Endothelial cell (in vitro differentiated cells): ENCODE data around the gene TRPM5. TPM values are rescaled to one million over a fixed set of nuclear protein-coding genes. Genes with fewer than 3 reads are reported as not detected.

Experiments
- DNase-seq: peaks from one replicate; pipeline ENCODE4 v3.0.0; 2021; ENCODE audit warnings: low spot score
- H3K27ac Mint-ChIP-seq: one replicate; pipeline ENCODE4 v1.8.0; 2021; ENCODE audit warnings: mixed read lengths, inconsistent platforms; ENCODE audit not compliant: unreplicated experiment
- H3K27me3 Mint-ChIP-seq: one replicate; pipeline ENCODE4 v1.8.0; 2021; ENCODE audit warnings: mild to moderate bottlenecking, moderate library complexity, mixed read lengths, inconsistent platforms; ENCODE audit not compliant: unreplicated experiment
- H3K36me3 Mint-ChIP-seq: one replicate; pipeline ENCODE4 v1.8.0; 2021; ENCODE audit warnings: mild to moderate bottlenecking, low read depth, mixed read lengths, inconsistent platforms; ENCODE audit not compliant: unreplicated experiment
- H3K4me1 Mint-ChIP-seq: one replicate; pipeline ENCODE4 v1.8.0; 2021; ENCODE audit warnings: mild to moderate bottlenecking, mixed read lengths, inconsistent platforms; ENCODE audit not compliant: unreplicated experiment
- H3K4me3 Mint-ChIP-seq: one replicate; pipeline ENCODE4 v1.8.0; 2021; ENCODE audit warnings: mild to moderate bottlenecking, mixed read lengths, inconsistent platforms; ENCODE audit not compliant: unreplicated experiment
- H3K9me3 Mint-ChIP-seq: one replicate; pipeline ENCODE4 v1.8.0; 2021; ENCODE audit warnings: mixed read lengths, inconsistent platforms; ENCODE audit not compliant: unreplicated experiment
- CTCF ChIP-seq: fragments of 200-600 bp; sonication (generic); IDR thresholded peaks from one replicate; pipeline ENCODE4 v1.5.0; 2021; ENCODE audit warnings: antibody characterized with exemption; ENCODE audit not compliant: unreplicated experiment
- total RNA-seq: library from RNA; stranded (reverse); fragmentation: NEBNext Ultra II Directional; extraction: Animal tissue kit (Norgen Biotek cat#: 25700); gene quantifications from one replicate; pipeline ENCODE4 v1.2.1, GENCODE V29; 2021; ENCODE audit not compliant: unreplicated experiment

TRPM5 gene
- total RNA-seq, 1 donor from 2014 or later = 0.38 TPM

GRCh38 chr11:2462986-2463765 lies 18.9 kb upstream of the TRPM5 start:
- Mint-ChIP-seq H3K4me3 (no peak overlapping the region), H3K36me3 (no peaks in the 10 kb centered on the region), H3K4me1 (no peaks in the 10 kb centered on the region), H3K27ac (no peak overlapping the region), H3K9me3 (no peaks in the 10 kb centered on the region), H3K27me3 (peaks cover 9% of the 10 kb centered on the region)
- no peak for DNase-seq
- TF ChIP-seq CTCF = no peak

GRCh38 chr11:2462543-2462985 lies 18.2 kb upstream of the TRPM5 start:
- Mint-ChIP-seq H3K9me3 (no peaks in the 10 kb centered on the region), H3K36me3 (no peaks in the 10 kb centered on the region), H3K4me1 (no peaks in the 10 kb centered on the region), H3K27ac (no peak overlapping the region), H3K27me3 (peaks cover 9% of the 10 kb centered on the region), H3K4me3 (no peak overlapping the region)
- no peak for DNase-seq
- no peak for TF ChIP-seq CTCF

GRCh38 chr11:2461956-2462542 lies 17.7 kb upstream of the TRPM5 start:
- Mint-ChIP-seq H3K9me3 (no peaks in the 10 kb centered on the region), H3K27ac (no peak overlapping the region), H3K4me3 (no peak overlapping the region), H3K36me3 (no peaks in the 10 kb centered on the region), H3K4me1 (no peaks in the 10 kb centered on the region), H3K27me3 (peaks cover 9% of the 10 kb centered on the region)
- no peak for DNase-seq
- no peak for TF ChIP-seq CTCF

- H3K4me1 Mint-ChIP-seq = no peaks in the 10 kb centered on the region
Measured at GRCh38 chr11:2461253-2461955, 17.1 kb upstream of the TRPM5 start.

More at GRCh38 chr11:2461253-2461955, 17.1 kb upstream of the TRPM5 start:
- no peak for DNase-seq
- no peak for TF ChIP-seq CTCF
- Mint-ChIP-seq H3K27me3 (peaks cover 9% of the 10 kb centered on the region), H3K4me3 (no peak overlapping the region), H3K27ac (no peak overlapping the region), H3K36me3 (no peaks in the 10 kb centered on the region), H3K9me3 (no peaks in the 10 kb centered on the region)
